Measurements from ENCODE around the gene NRIP3. TPM values are rescaled to one million over a fixed set of nuclear protein-coding genes. Genes with fewer than 3 reads are reported as not detected.
A peak's percentile ranks its signal among the peaks of the same experiment; 100 is the strongest.

NRIP3 gene
- total and polyA plus RNA-seq, 9 of the 15 experiments (the other 6 are each of a cell fraction or from before 2014, with no cell fraction given): 4.4 to 18.7 (median 11.6) TPM

- TF ChIP-seq KHSRP (IDR thresholded peaks at IDR 0.05) (peak; percentile 65; the same call in 1 of the 2 replicates), POLR2G (IDR thresholded peaks at IDR 0.05; ENCODE audit: low read depth, low read length) (peak; percentile 98), NR0B1 (IDR thresholded peaks at IDR 0.05; ENCODE audit: partially characterized antibody) (no peak), MTA3 (IDR thresholded peaks at IDR 0.05; ENCODE audit: borderline replicate concordance) (peak; percentile 86; the same call in 1 of the 2 replicates), FOXK2 (conservative IDR thresholded peaks at IDR 0.05 in 1 of 2, IDR thresholded peaks at IDR 0.05 in 1 of 2; ENCODE audit: low read depth in 2 of 2) (peak; percentile 52 to 55; a peak in 2 of 4 replicates), CBX2 (IDR thresholded peaks at IDR 0.05; ENCODE audit: insufficient read depth, low read length, poor library complexity, severe bottlenecking) (no peak), HDAC1 (IDR thresholded peaks at IDR 0.05) (peak; percentile 72 to 96; a peak in 3 of 4 replicates), ZNF263 (CRISPR knock-in tag; IDR thresholded peaks at IDR 0.05; ENCODE audit: borderline replicate concordance) (peak; percentile 29; the same call in 1 of the 2 replicates), ZNF347 (CRISPR knock-in tag; IDR thresholded peaks at IDR 0.05; ENCODE audit: low read depth) (no peak), ZZZ3 (IDR thresholded peaks at IDR 0.05) (no peak), TCF3 (CRISPR knock-in tag; IDR thresholded peaks at IDR 0.05) (peak; percentile 28; the same call in 1 of the 2 replicates)
- TF ChIP-seq, protein P1, sequence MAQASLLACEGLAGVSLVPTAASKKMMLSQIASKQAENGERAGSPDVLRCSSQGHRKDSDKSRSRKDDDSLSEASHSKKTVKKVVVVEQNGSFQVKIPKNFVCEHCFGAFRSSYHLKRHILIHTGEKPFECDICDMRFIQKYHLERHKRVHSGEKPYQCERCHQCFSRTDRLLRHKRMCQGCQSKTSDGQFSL (CRISPR knock-in tag; IDR thresholded peaks at IDR 0.05): no peak
- TF ChIP-seq, protein P1 (tag; IDR thresholded peaks at IDR 0.05): no peak
- TF ChIP-seq, protein P2, sequence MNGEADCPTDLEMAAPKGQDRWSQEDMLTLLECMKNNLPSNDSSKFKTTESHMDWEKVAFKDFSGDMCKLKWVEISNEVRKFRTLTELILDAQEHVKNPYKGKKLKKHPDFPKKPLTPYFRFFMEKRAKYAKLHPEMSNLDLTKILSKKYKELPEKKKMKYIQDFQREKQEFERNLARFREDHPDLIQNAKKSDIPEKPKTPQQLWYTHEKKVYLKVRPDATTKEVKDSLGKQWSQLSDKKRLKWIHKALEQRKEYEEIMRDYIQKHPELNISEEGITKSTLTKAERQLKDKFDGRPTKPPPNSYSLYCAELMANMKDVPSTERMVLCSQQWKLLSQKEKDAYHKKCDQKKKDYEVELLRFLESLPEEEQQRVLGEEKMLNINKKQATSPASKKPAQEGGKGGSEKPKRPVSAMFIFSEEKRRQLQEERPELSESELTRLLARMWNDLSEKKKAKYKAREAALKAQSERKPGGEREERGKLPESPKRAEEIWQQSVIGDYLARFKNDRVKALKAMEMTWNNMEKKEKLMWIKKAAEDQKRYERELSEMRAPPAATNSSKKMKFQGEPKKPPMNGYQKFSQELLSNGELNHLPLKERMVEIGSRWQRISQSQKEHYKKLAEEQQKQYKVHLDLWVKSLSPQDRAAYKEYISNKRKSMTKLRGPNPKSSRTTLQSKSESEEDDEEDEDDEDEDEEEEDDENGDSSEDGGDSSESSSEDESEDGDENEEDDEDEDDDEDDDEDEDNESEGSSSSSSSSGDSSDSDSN (IDR thresholded peaks at IDR 0.05; ENCODE audit: borderline replicate concordance in 1 of 2, low read depth in 2 of 2, low read length in 2 of 2): peak; percentile 39 to 60; a peak in 1 of 4 replicates
- TF ChIP-seq, protein P3, sequence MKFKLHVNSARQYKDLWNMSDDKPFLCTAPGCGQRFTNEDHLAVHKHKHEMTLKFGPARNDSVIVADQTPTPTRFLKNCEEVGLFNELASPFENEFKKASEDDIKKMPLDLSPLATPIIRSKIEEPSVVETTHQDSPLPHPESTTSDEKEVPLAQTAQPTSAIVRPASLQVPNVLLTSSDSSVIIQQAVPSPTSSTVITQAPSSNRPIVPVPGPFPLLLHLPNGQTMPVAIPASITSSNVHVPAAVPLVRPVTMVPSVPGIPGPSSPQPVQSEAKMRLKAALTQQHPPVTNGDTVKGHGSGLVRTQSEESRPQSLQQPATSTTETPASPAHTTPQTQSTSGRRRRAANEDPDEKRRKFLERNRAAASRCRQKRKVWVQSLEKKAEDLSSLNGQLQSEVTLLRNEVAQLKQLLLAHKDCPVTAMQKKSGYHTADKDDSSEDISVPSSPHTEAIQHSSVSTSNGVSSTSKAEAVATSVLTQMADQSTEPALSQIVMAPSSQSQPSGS (CRISPR knock-in tag; IDR thresholded peaks at IDR 0.05): no peak
- TF ChIP-seq, protein P4, sequence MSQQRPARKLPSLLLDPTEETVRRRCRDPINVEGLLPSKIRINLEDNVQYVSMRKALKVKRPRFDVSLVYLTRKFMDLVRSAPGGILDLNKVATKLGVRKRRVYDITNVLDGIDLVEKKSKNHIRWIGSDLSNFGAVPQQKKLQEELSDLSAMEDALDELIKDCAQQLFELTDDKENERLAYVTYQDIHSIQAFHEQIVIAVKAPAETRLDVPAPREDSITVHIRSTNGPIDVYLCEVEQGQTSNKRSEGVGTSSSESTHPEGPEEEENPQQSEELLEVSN (IDR thresholded peaks at IDR 0.05; ENCODE audit: borderline replicate concordance in 1 of 2, extremely low read depth in 1 of 2, insufficient read depth in 1 of 2, insufficient read length in 1 of 2, low read depth in 1 of 2, low read length in 1 of 2, poor library complexity in 1 of 2, severe bottlenecking in 1 of 2): peak in 1 of 2 experiments; percentile 54
Observed at GRCh38 chr11:8964324-8965320, 39.2 kb downstream of the NRIP3 start, which contains the start of gene TMEM9B (continued).

All from K562 (cell line).